Upper lobe of left lung (tissue), 6 donors: Measurements from ENCODE around the gene UQCRC2. TPM values are rescaled to one million over a fixed set of nuclear protein-coding genes. Genes with fewer than 3 reads are reported as not detected.

ENCODE experiments used
- ATAC-seq, 2 donors: fragments of 200-7000 bp; cut with Tn5 transposase; one replicate each; pipeline ENCODE4 v1.9.1; 2022; ENCODE audit warnings: mild to moderate bottlenecking in 2 of 2, moderate library complexity in 2 of 2; ENCODE audit not compliant: low FRiP score in 2 of 2
- DNase-seq, 2 donors: peaks; one replicate each; pipeline ENCODE4 v3.0.0-alpha.2; 2019 to 2020
- H3K27ac ChIP-seq, 4 donors: fragments of 200-600 bp; sonication (generic); one replicate each; pipeline ENCODE4 v1.5.1; 2016 to 2019
- H3K27me3 ChIP-seq, 4 donors: fragments of 200-600 bp; sonication (generic); one replicate each; pipeline ENCODE4 v1.5.1; 2017 to 2019
- H3K36me3 ChIP-seq, 4 donors: fragments of 200-600 bp; sonication (generic); one replicate each; pipeline ENCODE4 v1.5.1; 2016 to 2019
- H3K4me1 ChIP-seq, 4 donors: fragments of 200-600 bp; sonication (generic); one replicate each; pipeline ENCODE4 v1.5.1; 2018 to 2019
- H3K4me3 ChIP-seq, 4 donors: fragments of 200-600 bp; sonication (generic); one replicate each; pipeline ENCODE4 v1.5.1; 2017 to 2019; ENCODE audit warnings: mild to moderate bottlenecking in 2 of 4, moderate library complexity in 1 of 4
- H3K9me3 ChIP-seq, 4 donors: fragments of 200-600 bp; sonication (generic); one replicate each; pipeline ENCODE4 v1.5.1; 2018 to 2019
- EP300 ChIP-seq, 4 donors: sonication (generic); formaldehyde crosslinking; IDR thresholded peaks; one replicate each; pipeline ENCODE4 v1.5.1; 2017; ENCODE audit warnings: antibody characterized with exemption in 4 of 4, control low read depth in 2 of 4
- POLR2A ChIP-seq, 4 donors: fragments of 450-650 bp; IDR thresholded peaks; one replicate each; pipeline ENCODE4 v1.5.1; 2016 to 2017; ENCODE audit warnings: antibody characterized with exemption in 4 of 4, mild to moderate bottlenecking in 2 of 4
- POLR2AphosphoS5 ChIP-seq, 2 donors: sonication (generic); formaldehyde crosslinking; IDR thresholded peaks; one replicate each; pipeline ENCODE4 v1.5.1; 2017; ENCODE audit warnings: antibody characterized with exemption in 2 of 2
- WGBS, 2 donors: methylation state at CpG; one replicate each; pipeline ENCODE4 v1.1.5; 2017 to 2018; 5-methylcytosine and 5-hydroxymethylcytosine counted together
- total RNA-seq, 6 donors: library from RNA; depleted of rRNA in 4 of 6; stranded (reverse); fragments of >200 nt in 4 of 6; gene quantifications; one replicate each; pipeline versions ENCODE4 v1.1.0 to v1.2.1, GENCODE V29; 2016 to 2021
- TF ChIP-seq, protein P1 (sequence below), 6 experiments: fragments of 450-650 bp in 4 of 6; fragments of 200-600 bp in 2 of 6; sonication (generic) in 2 of 6; IDR thresholded peaks; one replicate each; pipeline ENCODE4 v1.5.1; 2016 to 2019; ENCODE audit warnings: antibody characterized with exemption in 6 of 6
- donor health status: DM: no; HTN: no; CAD: no; lungs with moderate emphysema.
- donor health status: DM: no; HTN: yes; CAD: no; lungs with severe emphysema.

The UQCRC2 gene
- total RNA-seq, 6 donors from 2014 or later = 119 to 252 (median 155) TPM

GRCh38 chr16:22031483-22032083, 78.4 kb downstream of the UQCRC2 start:
- Histone ChIP-seq H3K4me1 (peaks cover 12 to 33% (median 15%) of the 10 kb centered on the region in 4 donors), H3K36me3 (peaks cover 0 to 6% (median 0%) of the 10 kb centered on the region in 4 donors), H3K4me3 (no peak overlapping the region), H3K9me3 (no peaks in the 10 kb centered on the region), H3K27me3 (no peaks in the 10 kb centered on the region), H3K27ac (no peak overlapping the region)
- 42 to 93% methylated on average over 2 of the region's 2 CpGs for whole genome bisulfite sequencing, 2 donors
- ATAC-seq (no peak), DNase-seq (no peak)
- no peak for TF ChIP-seq POLR2AphosphoS5 (IDR thresholded peaks at IDR 0.05)
- TF ChIP-seq, protein P1, sequence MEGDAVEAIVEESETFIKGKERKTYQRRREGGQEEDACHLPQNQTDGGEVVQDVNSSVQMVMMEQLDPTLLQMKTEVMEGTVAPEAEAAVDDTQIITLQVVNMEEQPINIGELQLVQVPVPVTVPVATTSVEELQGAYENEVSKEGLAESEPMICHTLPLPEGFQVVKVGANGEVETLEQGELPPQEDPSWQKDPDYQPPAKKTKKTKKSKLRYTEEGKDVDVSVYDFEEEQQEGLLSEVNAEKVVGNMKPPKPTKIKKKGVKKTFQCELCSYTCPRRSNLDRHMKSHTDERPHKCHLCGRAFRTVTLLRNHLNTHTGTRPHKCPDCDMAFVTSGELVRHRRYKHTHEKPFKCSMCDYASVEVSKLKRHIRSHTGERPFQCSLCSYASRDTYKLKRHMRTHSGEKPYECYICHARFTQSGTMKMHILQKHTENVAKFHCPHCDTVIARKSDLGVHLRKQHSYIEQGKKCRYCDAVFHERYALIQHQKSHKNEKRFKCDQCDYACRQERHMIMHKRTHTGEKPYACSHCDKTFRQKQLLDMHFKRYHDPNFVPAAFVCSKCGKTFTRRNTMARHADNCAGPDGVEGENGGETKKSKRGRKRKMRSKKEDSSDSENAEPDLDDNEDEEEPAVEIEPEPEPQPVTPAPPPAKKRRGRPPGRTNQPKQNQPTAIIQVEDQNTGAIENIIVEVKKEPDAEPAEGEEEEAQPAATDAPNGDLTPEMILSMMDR (IDR thresholded peaks at IDR 0.05) = no peak
- TF ChIP-seq POLR2A (IDR thresholded peaks at IDR 0.05) = no peak
- no peak for TF ChIP-seq EP300 (IDR thresholded peaks at IDR 0.05)

Other genes with a start within 250 kb of the UQCRC2 start
- 100 to 1,000 TPM in 4 of 6 donors, 10 to 100 TPM in 2; 60.8 to 474 (median 112) TPM for gene NPIPB4, start 95.6 kb upstream of the UQCRC2 start, total RNA-seq
- not detected for gene PDZD9, start 47.8 kb downstream of the UQCRC2 start, total RNA-seq
- 10 to 100 TPM; 10.8 to 24.6 (median 15.9) TPM for gene MOSMO, start 54.8 kb downstream of the UQCRC2 start, total RNA-seq
- gene VWA3A, start 139.2 kb downstream of the UQCRC2 start, total RNA-seq = 10 to 100 TPM in 3 of 6 donors, 1 to 10 TPM in 2, under 1 TPM in 1; 0.43 to 47.8 (median 14.9) TPM
- gene SDR42E2, start 209.1 kb downstream of the UQCRC2 start, total RNA-seq = under 1 TPM in 3 of 6 donors, not detected in 3; 0.17 to 0.59 (median 0.22) TPM